Astrocyte (in vitro differentiated cells and primary cell): ENCODE data around the gene PDZK1.

Experiments
- EZH2 ChIP-seq: IDR thresholded peaks from 2 replicates; pipeline ENCODE4 v1.6.1; 2012; ENCODE audit warnings: mild to moderate bottlenecking, low read length, inconsistent platforms; ENCODE audit not compliant: insufficient read depth
- TF ChIP-seq, protein P1 (sequence below): IDR thresholded peaks from 2 replicates; pipeline ENCODE4 v1.5.1; 2011; ENCODE audit warnings: low read depth, mild to moderate bottlenecking, inconsistent platforms, low read length, moderate library complexity; ENCODE audit not compliant: insufficient read depth

DNA sequence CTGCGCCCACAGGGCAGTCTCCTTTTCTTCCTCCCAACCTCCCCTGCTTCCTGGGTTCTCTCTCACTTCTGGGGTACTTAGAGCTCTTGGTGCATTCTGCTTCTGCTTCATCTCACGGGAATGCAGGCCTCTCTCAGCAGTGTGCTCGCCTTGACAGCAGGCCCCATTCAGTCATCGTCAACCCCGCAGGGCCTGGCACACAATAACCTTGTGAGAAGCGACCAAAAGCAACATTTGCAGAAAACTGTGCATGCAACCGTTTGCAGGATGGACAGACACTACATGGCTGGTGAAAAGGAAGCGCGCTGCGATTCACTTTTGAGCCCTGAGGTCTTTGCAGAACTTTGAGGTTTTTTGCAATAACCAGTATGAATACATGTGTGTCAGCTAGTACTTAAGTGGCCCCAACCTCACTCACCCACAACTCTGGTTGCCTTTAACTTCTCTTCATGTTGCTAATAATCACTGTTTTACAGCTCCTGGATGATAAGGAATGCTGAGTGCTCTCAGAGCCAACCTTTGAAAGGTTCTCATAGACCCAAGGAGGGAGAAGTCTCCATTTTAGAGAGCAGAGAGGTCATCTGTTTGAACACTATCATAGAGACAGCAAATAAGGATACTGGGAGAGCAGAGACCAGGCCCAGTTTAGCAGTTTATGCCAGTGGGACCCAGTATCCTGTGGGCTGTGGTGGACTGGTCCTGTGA, 9.6 kb upstream of the PDZK1 start:
- TF ChIP-seq, protein P1, sequence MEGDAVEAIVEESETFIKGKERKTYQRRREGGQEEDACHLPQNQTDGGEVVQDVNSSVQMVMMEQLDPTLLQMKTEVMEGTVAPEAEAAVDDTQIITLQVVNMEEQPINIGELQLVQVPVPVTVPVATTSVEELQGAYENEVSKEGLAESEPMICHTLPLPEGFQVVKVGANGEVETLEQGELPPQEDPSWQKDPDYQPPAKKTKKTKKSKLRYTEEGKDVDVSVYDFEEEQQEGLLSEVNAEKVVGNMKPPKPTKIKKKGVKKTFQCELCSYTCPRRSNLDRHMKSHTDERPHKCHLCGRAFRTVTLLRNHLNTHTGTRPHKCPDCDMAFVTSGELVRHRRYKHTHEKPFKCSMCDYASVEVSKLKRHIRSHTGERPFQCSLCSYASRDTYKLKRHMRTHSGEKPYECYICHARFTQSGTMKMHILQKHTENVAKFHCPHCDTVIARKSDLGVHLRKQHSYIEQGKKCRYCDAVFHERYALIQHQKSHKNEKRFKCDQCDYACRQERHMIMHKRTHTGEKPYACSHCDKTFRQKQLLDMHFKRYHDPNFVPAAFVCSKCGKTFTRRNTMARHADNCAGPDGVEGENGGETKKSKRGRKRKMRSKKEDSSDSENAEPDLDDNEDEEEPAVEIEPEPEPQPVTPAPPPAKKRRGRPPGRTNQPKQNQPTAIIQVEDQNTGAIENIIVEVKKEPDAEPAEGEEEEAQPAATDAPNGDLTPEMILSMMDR = no peak
- TF ChIP-seq EZH2 = no peak
